GM18511 (cell line): ENCODE measurements around the gene LUM.
A peak's percentile ranks its signal among the peaks of the same experiment; 100 is the strongest.
"Not testable (repeated sequence)": the region's sequence is repeated elsewhere in the genome, so short reads cannot be mapped to it uniquely, and the experiment has no call there.

Source experiments
- ATAC-seq: cut with Tn5 transposase; IDR thresholded peaks from one replicate; pipeline ENCODE4 v1.9.1; 2021; ENCODE audit warnings: mild to moderate bottlenecking, moderate library complexity; ENCODE audit not compliant: unreplicated experiment

The LUM gene

GRCh38 chr12:91109581-91110310 lies 1.5 kb downstream of the LUM start:
- ATAC-seq, result no peak

DNA sequence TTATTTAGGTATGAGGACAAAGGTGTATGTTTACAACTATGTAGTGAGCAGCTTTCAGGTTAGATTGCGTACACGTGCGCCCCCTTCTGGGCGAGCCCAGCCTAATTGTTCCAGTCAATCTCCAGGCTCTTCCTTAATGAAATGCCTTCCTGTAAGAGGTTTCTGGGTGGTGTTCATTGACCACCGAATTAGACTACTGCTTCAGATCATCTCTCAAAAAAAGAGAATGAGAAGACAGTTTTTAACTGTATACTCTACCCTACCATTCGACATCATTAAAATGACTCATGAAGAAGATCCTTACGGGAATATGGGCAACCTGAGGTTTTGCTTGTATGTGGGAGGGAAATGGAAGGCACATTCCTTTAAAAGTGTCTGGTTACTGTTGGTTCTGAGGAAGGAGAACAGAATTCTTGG lies 2.1 kb downstream of the LUM start:
- peak; percentile 82 for ATAC-seq

- ATAC-seq, result no peak
These were observed 3.0 kb downstream of the LUM start for GRCh38 chr12:91108196-91108755.

- ATAC-seq, result no peak
These were observed 5.0 kb downstream of the LUM start for GRCh38 chr12:91106283-91106682.

DNA sequence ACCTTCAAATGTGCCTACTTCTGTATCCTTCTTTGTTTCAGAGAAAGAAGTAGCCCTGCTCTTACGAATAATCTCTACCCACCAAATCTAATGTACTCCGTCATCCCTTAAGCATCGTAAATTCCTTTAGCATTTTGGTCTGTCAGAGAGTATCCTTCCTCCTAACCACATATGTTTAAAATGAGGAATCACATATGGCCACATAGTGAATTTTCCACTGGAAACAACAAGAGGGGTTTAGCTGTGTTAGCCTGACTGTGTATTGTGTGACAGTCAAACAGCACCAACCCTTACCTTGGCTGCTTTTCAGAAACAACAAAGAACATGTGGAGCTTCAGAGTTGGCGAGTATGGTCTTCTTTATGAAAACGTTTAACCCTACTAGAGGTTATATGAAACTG lies 5.5 kb downstream of the LUM start:
- ATAC-seq, result no peak

- no peak for ATAC-seq
These were observed 6.4 kb downstream of the LUM start for GRCh38 chr12:91104812-91105466.

DNA sequence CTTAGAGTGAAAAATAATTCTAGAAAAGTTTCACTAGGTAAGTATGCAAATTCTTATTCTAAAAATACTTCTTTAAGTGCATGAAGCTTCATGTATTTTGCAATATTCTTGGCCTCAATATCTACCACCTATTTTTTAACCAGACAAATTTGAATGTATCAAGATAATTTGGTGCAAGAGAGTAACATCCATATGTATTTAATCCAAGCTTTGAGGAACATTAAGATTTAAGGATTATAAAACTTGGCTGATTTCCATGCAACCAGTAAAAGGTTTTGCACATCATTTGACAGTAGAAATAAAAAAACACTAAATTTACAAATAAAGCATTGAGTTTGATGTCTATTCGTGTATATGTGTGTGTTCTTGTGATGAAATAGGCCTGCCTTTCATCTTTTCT lies 7.7 kb downstream of the LUM start:
- no peak for ATAC-seq

- ATAC-seq, result no peak
These were observed 8.2 kb downstream of the LUM start for GRCh38 chr12:91103101-91103500.

DNA sequence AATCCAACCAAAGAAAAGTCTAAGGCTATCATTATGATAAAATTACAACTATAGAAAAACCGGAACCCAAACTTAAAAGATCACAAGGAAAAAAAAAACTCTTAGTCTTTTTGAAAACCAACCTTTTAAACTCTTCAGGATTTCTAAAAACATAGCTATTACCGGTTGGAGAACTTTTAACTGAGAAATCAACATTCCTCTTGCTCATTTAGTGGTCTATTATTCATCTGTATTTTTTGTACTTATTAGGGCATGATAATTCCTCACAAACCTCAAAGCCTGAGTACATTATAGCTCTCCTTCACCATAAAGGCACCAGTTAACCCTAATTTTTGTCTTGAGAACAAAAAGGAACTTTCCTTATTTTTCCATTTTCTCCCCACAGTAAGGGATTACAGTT lies 10.4 kb downstream of the LUM start:
- no peak for ATAC-seq

GRCh38 chr12:91099836-91100235 lies 11.5 kb downstream of the LUM start:
- ATAC-seq, result no peak

GRCh38 chr12:91099341-91099740 lies 12.0 kb downstream of the LUM start:
- no peak for ATAC-seq

DNA sequence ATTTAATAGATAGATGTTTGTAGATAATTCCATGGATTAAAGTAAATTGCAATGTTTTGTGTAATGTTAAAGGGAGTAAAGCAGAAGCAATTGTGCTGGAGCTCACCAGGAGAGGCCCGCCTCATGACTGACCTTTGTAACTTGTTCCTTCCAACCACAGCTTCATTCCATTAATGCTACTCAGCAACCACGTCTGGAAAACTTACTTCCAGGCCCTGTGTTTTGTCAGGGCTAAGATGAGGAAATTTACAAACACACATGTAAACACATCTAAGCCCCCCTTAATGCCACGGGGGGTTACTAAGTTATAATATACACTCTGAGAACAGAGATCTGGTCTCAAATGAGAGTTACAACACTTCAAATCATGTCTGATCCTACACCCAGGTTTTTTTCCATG lies 12.4 kb downstream of the LUM start:
- no peak for ATAC-seq

GRCh38 chr12:91098461-91098860 lies 12.8 kb downstream of the LUM start:
- ATAC-seq, result no peak

- ATAC-seq, result no peak
These were observed 16.3 kb downstream of the LUM start for GRCh38 chr12:91094957-91095356.

GRCh38 chr12:91094032-91094662 lies 17.1 kb downstream of the LUM start:
- ATAC-seq, result no peak

DNA sequence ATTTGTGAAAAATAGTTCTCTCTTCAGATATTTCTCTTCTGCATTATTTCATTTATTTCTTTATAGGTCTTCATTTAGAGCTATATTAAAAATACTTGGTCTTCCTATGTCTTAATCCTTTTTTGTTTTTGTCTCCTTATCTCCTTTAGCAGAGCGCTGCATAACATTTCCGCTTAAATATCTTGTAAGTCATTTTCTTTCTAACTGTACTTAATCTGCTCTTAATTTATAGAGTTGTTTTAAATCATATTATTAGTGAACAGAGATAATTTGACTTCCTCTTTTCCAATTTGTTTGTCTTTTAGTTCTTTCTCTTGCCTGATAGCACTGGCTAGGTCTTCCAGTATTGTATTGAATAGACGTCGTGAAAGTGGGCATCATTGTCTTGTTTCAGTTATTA lies 18.0 kb downstream of the LUM start:
- ATAC-seq, result no peak

- no peak for ATAC-seq
These were observed 19.2 kb downstream of the LUM start for GRCh38 chr12:91091916-91092715.

DNA sequence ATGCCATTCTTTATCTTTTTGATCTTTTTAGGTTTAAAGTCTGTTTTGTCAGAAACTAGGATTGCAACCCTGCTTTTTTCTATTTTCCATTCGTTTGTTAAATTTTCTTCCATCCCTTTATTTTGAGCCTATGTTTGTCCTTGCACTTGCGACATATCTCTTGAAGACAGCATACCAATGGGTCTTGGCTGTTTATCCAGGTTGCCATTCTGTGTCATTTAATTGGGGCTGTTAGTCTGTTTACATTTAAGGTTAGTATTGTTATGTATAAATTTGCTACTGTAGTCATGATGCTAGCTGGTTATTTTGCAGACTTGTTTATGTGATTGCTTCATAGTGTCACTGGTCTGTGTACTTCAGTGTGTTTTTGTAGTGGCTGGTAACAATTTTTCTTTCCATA lies 21.3 kb downstream of the LUM start:
- not testable (repeated sequence) for ATAC-seq

GRCh38 chr12:91080041-91080440 lies 31.3 kb downstream of the LUM start:
- no peak for ATAC-seq

GRCh38 chr12:91078501-91078900 lies 32.8 kb downstream of the LUM start:
- ATAC-seq, result no peak
